Occipital lobe (tissue), 2 donors: ENCODE measurements around the gene YY1AP1. TPM values are rescaled to one million over a fixed set of nuclear protein-coding genes. Genes with fewer than 3 reads are reported as not detected.
"Not testable (repeated sequence)": the region's sequence is repeated elsewhere in the genome, so short reads cannot be mapped to it uniquely, and the experiment has no call there.

Experiments
- DNase-seq: peaks from one replicate; lab custom pipeline; 2025; lab: John Stamatoyannopoulos, UW
- total RNA-seq: library from RNA; depleted of rRNA; stranded (reverse); fragments of >200 nt; gene quantifications from one replicate; pipeline ENCODE4 v1.2.3, GENCODE V29; 2014

The YY1AP1 gene
- total RNA-seq, 1 donor from 2014 or later, result 393 TPM

DNA sequence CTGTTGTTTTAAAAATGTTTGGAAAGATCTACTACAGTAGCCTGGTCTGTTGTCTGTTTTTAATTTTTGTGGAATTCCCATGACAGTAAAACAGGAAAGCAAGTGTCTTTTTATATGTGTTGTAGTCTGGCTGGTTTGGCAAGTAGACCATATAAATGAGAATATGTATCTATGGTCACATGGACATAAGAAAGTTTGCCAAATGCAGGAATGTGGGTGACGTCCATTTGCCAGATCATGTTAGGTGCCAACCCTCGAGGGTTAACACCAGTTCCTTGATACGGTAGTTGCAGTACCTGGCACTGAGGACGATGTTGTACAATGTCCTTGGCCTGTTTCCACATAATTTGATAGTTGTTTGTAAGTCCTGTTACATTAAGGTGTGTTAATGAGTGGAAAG is 6.5 kb upstream of the YY1AP1 start:
- DNase-seq, result no peak

DNA sequence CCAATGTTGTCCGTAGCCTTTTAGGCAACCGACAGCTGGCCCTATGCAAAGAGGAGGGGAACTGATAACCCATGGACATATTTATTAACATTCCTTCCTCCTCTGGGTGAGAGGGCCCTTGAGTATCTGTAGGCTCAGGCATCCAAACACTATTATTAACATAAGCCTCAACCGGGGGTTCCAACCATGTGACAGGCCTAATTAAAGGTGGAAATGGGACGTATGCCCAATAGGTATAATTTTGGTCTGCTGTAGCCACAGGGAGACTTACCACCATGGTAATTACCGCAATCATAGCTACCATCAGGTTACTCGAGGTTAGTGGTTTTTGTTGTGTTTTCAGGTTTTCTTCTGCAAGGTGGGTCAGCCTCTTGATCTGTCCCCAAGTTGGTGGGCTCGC is 5.6 kb upstream of the YY1AP1 start:
- no peak for DNase-seq

DNA sequence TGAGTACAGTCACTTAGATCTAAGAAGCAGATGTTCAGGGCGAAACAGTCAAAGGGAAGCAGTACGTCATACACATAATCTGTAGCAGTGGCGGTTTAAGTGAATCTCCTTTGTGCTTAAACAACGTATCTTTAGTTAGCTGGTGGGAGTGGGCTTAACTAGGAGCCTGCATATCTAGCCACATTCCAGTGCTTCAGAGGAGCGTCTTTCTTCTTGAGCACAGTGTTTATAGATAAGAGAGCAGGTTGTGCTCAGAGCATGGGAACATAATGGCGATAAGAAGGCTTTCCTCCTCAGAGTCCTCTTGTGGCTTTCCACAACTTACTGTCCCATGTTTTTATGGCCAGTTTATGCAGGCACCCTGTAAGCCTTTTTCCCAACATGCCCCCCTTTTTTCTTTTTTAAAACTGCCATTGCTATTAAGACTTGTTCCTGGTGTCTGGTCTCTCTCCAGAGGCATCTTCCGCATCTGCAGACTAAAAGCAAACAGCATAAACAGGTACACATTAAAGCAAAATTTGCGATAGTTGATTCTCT is 3.5 kb upstream of the YY1AP1 start:
- no peak for DNase-seq

DNA sequence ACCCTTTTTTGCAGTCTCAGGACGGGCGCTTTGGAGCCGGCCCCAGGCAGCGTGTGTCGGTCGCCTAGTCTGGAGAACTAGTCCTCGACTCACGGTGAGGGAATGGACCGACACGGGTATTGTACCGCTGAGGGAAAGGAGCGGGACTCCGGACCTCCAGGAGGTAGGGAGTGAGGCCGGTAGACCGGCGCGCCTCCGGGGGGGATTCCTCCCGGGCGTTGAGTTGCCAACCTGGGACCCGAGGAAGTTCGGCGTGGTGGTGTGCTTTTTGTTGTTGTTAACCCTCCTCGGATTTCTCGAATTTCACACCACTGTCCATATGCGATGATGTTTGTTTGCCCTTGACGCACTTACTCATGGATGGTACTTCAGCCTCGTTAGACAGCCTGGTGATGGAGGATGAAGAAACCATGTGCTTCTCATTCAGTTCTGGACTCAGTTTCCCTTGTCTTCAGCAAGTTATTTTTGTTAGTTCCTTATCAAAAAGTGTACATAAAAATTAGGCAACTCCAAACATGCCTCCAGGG is 570 bp upstream of the YY1AP1 start, which contains the start of gene DAP3:
TSS of gene DAP3 (plus strand) at position 11 of the 527 bp plus-strand sequence. CDS start 20,689 bp downstream, outside the sequence.
- not testable (repeated sequence) for DNase-seq

DNA sequence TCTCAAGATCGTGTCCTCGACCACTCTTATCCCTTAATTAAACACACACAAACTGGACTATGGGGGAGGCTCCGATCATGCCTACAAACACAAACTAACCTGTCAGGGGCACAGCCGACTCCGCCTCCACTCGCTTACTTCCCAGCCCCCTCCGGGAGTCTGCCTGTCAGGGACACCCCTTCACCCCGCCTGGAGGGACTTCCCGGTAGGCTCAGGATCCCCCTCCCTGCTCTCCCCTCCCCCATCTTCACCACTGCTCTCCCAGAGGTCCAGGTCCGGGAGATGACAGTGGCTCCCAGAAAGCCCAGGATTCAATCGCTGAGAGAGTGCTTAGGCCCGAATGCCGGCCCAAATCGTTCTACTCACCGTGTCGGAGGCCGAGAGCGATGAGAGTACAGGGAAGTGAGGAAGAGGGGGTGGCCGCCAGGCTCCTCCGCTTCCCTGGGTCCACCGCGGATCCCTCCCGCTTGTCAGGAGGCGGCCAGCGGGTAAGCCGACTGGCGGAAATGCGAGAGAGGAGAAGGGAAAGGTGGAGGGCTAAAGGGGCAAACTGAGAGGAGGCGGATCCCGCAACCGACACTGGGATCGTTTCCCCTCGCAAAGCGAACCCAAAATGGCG is 760 bp downstream of the YY1AP1 start:
- not testable (repeated sequence) for DNase-seq

DNA sequence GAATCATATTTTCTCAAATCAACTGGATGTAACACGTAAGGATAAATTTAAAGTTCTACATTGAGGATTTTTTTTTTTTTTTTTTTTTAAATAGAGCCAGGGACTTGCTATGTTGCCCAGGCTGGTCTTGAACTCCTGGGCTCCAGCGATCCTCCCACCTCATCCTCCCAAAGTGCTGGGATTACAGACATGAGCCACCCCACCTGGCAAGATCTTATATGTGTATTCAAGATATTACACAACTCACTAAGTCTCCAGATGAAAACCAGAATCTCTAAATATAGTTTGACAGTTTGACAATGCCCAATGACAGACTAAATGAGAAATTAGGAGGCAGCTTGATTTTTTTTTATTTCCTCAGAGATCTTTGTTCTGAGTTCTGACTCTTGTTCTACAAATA is 6.8 kb downstream of the YY1AP1 start:
- no peak for DNase-seq

DNA sequence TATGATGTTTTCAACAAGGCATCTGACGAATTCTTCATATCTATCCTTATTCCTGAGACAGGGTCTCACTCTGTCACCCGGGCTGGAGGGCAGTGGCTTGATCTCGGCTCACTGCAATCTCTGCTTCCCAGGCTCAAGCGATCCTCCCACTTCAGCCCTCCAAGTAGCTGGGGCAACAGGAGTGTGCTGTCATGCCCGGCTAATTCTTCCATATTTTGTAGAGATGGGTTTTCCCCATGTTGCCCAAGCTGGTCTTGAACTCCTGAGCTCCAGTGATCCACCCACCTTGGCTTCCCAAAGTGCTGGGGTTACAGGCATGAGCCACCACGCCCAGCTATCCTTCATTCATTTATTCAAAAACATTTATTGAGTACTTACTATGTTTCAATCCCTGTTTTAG is 8.0 kb downstream of the YY1AP1 start:
- no peak for DNase-seq

DNA sequence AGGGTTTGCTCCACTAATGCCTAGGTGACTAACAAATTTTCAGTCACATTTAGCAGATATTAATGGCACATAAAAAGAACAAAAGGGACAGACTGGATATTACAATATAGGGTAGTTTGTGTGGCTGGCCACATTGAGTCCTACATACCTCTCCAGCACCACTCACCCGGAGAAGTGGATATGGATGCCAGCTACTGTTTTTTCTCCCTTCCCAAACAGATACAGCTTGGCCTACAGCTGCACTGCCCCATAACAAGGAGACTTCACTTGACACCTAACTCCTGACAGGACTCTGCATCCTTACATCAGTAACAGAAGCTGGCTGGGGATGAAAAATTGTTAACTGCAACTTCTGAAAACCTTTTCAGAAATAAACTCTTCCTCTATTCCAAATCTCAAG is 9.6 kb downstream of the YY1AP1 start:
- DNase-seq, result not testable (repeated sequence)

DNA sequence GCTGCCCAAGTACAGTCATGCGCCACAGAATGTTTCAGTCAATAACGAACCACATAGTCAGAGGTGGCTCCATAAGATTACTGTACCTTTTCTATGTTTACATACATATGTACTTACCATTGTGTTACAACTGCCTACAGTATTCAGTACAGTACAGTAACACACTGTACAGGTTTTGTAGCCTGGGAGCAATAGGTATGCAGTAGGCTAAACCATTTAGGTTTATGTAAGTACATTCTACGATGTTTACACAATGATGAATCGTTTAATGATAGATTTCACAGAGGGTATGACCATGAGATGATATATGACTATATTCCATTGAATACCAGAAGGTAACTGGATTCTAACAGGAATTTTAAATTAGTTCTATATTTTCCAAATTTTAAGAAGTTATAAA is 10.5 kb downstream of the YY1AP1 start:
- DNase-seq, result no peak

DNA sequence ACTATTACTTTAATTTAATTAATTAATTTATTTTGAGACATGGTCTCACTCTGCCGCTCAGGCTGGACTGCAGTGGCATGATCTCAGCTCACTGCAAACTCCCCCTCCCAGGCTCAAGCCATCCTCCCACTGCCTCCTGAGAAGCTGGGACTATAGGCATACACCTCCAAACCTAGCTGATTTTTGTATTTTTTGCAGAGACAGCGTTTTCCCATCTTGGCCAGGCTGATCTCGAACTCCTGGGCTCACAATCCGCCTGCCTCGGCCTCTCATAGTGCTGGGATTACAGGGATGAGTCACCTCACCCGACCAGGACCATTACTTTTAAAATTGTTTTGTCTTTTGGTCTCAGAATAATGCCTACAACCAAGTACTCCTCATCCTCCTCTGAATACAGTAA is 15.6 kb downstream of the YY1AP1 start:
- no peak for DNase-seq

DNA sequence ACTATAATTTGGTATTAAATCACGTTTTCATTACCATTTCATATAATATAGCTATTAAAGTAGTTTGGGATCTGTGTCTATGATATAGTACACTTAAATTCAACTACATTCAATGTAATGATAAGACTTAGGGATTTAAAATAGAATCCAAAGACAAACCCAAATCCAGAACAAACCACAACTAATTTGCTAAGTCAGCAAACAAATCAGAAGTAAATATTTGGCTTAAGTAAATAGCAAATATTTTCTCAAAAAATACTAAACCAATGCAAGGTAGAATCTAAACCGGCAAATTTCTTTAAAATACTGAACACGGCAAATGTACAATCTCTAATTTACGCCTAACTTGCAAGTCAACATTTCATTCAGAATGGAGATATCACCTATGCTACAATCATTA is 16.8 kb downstream of the YY1AP1 start:
- no peak for DNase-seq

DNA sequence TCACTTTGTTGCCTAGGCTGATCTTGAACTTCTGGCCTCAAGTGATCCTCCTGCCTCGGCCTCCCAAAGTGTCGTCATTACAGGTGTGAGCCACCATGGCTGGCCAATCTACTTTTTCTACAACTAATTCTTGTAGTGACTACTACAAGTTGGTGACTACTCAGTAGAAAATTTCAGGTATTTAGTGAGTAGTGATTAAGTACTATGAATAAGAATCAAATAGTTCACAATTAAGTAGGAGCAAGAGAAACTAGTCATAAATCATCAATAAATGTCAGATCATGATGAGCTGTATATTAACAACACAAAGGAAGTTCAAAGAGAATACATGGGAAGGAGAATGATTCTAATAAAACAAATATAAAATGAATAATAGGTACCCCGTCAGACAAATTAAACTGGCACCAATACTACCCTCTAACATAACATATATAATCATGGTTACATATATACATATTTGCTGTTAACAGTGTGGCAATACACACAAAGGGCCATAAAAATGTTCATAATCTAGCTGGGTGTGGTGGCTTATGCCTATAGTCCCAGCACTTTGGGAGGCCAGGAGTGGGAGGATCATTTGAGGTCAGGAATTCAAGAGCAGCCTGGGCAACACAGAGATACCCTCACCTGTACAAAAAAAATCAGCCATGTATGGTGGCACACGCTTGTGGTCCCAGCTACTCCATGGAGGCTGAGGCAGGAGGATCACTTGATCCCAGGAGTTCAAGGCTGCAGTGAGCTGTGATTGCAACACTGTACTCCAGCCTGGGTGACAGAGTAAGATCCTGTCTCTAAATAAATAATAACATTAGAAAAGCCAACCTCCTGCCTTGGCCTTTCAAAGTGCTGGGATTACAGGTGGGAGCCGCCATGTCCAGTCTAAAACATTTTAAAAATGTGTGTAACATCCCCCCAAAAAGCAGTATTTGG is 19.1 kb downstream of the YY1AP1 start:
- no peak for DNase-seq

DNA sequence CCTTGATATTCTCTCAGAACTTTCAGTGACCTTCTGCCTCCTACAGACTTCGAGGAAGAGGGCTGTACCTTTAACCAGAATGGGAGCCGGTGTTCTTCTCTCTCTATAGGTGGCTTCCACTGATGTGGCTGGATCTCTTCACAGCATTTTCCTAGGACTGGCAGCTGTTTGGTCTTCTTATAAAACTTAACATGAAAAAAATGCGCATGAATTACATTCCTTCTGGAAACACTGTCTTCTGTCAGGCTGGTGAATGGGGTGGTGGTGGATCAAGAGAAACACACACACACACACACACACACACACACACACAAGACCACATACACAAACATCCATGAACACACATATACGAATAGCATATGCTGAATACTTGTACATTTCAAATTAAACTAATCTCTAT is 27.3 kb downstream of the YY1AP1 start:
- not testable (repeated sequence) for DNase-seq

DNA sequence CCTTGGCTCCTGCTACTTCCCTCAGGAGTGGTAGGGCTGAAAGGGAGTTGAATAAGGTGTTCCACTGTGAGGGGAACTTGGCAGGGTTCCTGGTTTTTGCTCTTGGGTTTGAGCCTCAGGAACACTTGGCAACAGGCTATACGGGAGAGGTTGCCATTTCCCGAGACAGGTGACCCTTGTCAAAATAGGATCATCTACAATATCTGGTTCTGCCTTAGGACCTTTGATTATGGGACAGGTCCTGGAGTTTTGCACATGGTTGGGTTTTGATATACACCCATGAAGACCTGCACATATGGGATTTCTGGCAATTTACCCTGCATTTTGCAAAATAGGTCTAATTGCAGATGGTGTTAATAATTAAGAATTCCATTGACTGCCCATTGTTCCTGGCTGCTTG is 31.1 kb downstream of the YY1AP1 start:
- no peak for DNase-seq

DNA sequence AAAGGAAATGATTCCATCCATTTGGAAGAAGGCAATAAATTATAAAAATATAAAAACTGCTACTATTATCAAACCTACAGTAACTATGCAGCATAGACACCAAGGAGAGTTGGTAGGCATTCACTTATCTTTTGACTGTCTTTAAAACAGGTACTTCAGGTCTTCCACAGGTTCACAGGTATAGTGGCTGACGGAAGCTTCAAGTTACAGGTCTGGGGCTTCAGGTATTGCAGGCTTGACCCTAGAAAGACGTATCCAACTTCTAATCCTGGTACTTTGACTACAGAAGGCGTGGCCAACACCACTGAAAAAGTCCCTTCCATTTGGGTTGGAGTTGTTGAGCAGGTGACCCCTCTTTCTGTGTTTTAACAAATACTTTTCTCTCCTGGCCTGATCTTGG is 35.6 kb downstream of the YY1AP1 start:
- DNase-seq, result no peak

DNA sequence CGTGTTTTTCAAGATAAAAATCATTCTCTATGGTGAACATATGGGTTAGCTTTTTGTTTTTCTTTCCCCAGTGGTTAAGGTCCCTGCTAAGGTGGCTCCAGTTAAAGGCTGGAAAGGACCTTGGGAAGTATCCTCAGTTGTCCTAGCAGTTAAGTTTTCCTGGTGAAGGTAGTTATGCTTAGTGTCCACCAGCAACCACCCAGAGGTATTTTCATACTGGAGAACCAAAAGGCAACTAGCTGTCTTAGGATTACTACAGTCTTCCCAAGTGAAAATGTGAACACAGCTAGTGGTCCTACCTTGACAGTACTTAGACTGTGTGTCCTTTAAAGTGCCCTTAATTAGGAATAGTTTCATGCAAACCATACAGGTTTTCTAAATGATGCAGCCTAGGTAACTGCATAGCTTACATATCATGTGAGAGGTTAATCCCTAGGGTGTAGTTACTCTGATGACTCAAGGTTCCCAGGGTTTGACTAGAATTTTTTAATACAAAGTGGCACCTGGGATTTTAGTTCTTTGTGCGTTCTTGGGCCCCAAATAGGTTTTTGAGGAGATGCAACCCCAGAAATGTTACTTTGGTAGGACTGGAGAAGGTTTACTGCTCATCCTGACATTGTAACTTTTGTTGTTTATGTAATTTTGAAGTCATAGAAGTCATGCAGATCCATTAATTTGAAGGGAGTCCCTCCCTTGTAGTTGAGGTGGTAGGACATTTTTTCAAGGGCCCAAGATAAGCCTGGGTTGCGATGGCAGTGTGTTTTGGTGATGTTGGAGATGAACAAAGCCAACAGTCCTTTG is 36.5 kb downstream of the YY1AP1 start:
- no peak for DNase-seq

DNA sequence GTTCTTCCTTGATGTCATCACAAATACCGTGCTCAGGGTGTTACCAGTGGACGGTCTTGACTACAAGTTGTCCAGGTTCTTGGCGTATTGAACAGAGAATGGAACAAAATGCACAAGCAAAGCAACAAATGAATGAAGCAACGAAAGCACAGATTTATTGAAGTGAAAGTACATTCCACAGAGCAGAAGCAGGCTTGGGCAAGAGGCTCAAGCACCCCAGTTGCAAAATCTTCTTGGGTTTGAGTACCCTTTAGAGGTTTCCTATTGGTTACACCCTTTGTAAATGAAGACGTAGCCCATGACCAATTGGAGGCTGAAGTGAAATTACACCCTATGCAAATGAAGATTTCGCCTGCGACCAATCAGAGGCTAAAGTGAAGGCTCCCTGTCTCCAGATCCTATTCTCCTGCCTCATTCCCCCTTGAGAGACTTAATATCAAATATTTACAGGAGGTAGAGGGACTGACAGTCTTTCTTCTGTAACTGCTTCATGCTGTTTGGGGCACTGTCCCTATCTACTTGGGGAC is 38.3 kb downstream of the YY1AP1 start:
- no peak for DNase-seq

DNA sequence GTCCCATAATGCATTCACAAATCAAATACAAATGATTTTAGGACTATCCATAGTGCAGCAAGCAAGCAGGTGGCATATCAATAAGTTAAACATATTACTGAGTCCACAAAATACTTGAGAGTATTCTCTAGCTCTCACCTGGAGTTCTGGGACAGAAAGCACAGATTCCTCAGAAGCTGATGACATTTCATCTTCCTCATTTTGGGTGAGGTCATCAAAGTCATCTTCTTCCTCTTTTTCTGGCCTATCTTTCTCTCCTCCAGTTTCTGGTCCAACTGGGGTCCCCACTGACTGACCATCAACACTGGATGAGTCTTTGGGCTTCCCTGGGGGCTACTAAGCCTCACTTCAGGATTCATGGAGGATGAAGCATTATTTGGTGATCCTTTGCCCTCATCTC is 38.9 kb downstream of the YY1AP1 start:
- DNase-seq, result no peak

DNA sequence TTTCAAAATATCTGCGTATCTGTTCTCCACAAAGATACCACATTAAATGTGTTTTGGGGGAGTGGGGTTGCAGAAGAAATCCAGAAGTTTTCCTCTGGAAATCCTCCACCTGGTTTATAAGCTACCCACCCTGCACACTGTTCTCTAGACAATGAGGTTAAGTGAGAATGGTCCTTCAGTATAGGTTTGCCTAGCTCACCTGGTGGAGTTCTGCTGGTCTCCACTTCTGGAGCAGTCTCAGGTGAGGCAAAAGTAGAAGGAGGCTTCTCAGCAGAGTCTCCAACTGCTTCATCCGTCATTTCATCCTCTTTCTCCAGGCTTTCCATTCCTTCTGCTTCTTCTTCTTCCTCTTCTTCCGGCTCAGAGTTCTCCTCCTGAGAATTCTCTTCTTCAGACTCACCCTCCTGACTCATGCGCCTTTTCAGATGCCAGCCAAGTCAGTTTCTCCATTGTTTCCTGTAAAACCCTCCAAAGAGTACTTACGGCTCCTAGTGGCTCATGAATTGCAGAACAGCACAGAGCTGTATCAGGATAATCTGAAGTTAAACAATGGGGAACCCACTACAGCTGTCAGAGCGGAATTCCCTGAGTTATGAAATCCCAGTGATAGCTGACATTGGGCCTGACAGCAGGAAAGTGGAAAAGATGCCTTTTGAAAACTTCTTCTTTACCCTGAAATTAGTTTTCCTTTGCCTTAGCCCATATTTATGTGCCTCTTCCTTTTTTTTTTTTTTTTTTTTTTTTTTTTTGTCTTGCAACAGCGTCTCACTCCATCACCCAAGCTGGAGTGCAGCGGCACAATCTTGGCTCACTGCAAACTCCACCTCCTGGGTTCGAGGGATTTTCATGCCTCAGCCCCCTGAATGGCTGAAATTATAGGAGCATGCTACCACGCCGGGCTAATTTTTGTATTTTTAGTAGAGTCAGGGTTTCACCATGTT is 40.1 kb downstream of the YY1AP1 start:
- no peak for DNase-seq

DNA sequence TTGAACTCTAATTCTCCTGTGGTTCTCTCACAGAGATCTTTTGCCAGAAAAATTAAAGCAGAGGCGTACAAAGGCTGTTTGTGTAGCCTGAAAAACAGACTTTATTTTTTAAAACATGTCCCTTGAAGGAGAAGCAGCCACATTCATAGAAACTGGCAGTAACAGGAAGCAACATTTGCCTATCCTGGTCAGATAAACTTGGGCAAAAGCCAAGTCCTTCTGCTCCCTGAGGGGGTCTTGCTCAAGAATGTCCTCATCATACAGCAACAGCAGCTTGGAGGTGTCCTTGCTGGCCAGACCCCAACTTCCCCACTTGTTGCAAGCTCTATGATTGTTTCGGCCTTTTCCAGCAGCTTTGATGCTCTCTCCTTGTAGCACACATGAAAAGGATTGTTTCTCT is 42.3 kb downstream of the YY1AP1 start:
- no peak for DNase-seq
